Endothelial cell of umbilical vein (primary cell): Measurements from ENCODE around the gene CCDC27. TPM values are rescaled to one million over a fixed set of nuclear protein-coding genes. Genes with fewer than 3 reads are reported as not detected.
"Not testable (repeated sequence)": the region's sequence is repeated elsewhere in the genome, so short reads cannot be mapped to it uniquely, and the experiment has no call there.

Experiments used
- BruUV-seq: library from RNA; stranded (reverse); fragments of 400-500 nt; replicated peaks from 2 replicates; lab custom pipeline; 2021; lab: Mats Ljungman, UMichigan
- CTCF ChIA-PET: fragments of 300-600, 350-600 bp; sonication (Branson Sonifier 250); formaldehyde crosslinking; loops from one replicate; lab custom pipeline; 2021; ENCODE audit warnings: antibody characterized with exemption, inconsistent platforms; lab: Charles Lee
- POLR2A ChIA-PET: fragments of 300-600, 350-600 bp; sonication (Branson Sonifier 250); formaldehyde crosslinking; loops from one replicate; lab custom pipeline; 2021; ENCODE audit warnings: antibody characterized with exemption, inconsistent platforms; lab: Charles Lee
- DNase-seq: peaks from one replicate; pipeline ENCODE4 v3.0.0-alpha.2; 2011; ENCODE audit warnings: low read depth, low spot score
- FAIRE-seq: peaks from 2 replicates; lab custom pipeline; 2011; peaks lifted over from hg19 to GRCh38; lab: Jason Lieb, UNC
- H2AFZ ChIP-seq: 2 replicates; pipeline ENCODE4 v1.6.0; 2012; ENCODE audit warnings: low read depth, low read length, control low read depth, inconsistent platforms
- H3K27ac ChIP-seq: 2 replicates; pipeline ENCODE4 v1.5.1; 2011; ENCODE audit warnings: low read depth, mild to moderate bottlenecking, control low read depth, low read length, moderate library complexity; ENCODE audit not compliant: insufficient read depth
- H3K27me3 ChIP-seq, 2 experiments: 2 replicates each; pipeline versions ENCODE4 v1.6.0 to v1.6.1; 2011; ENCODE audit warnings: low read length in 2 of 2, mixed read lengths in 1 of 2; ENCODE audit not compliant: control insufficient read depth in 2 of 2, insufficient read depth in 2 of 2
- H3K36me3 ChIP-seq, 2 experiments: 2 replicates in 1 of 2; 3 replicates in 1 of 2; pipeline ENCODE4 v1.5.1; 2011; ENCODE audit warnings: low read length in 2 of 2, mild to moderate bottlenecking in 1 of 2, moderate library complexity in 1 of 2; ENCODE audit not compliant: control insufficient read depth in 2 of 2, insufficient read depth in 2 of 2; ENCODE audit errors: extremely low read depth in 1 of 2
- H3K4me1 ChIP-seq: 3 replicates; pipeline ENCODE4 v1.5.1; 2011; ENCODE audit warnings: mild to moderate bottlenecking, low read length; ENCODE audit not compliant: control insufficient read depth, insufficient read depth; ENCODE audit errors: extremely low read depth
- H3K4me2 ChIP-seq: 2 replicates; pipeline ENCODE4 v1.6.1; 2011; ENCODE audit warnings: low read length, control low read depth, mixed read lengths; ENCODE audit not compliant: insufficient read depth
- H3K4me3 ChIP-seq, 3 experiments: fragments of 200-600 bp in 1 of 3; sonication (generic), shearing (Covaris generic) in 1 of 3; replicated peaks in 1 of 3; 2 replicates each; pipeline ENCODE4 v1.5.1; 2011 to 2016; ENCODE audit warnings: control low read depth in 3 of 3, low read length in 3 of 3, mild to moderate bottlenecking in 2 of 3, inconsistent platforms in 1 of 3, low read depth in 1 of 3, moderate library complexity in 1 of 3; ENCODE audit not compliant: insufficient read depth in 1 of 3
- H3K79me2 ChIP-seq: 2 replicates; pipeline ENCODE4 v1.6.0; 2012; ENCODE audit warnings: low read length, inconsistent platforms; ENCODE audit not compliant: control insufficient read depth, insufficient read depth
- H3K9ac ChIP-seq: replicated peaks from 2 replicates; pipeline ENCODE3; 2011; ENCODE audit warnings: low read length, control low read depth; ENCODE audit not compliant: insufficient read depth; ENCODE audit errors: extremely low read depth
- H3K9me1 ChIP-seq: replicated peaks from 3 replicates; pipeline ENCODE4 v1.6.0; 2011; ENCODE audit warnings: mild to moderate bottlenecking, low read length; ENCODE audit not compliant: control insufficient read depth, insufficient read depth; ENCODE audit errors: extremely low read depth
- H3K9me3 ChIP-seq: replicated peaks from 2 replicates; pipeline ENCODE4 v1.5.1; 2012; ENCODE audit warnings: low read length, inconsistent platforms; ENCODE audit not compliant: control insufficient read depth, insufficient read depth
- H4K20me1 ChIP-seq: replicated peaks from 2 replicates; pipeline ENCODE3; 2011; ENCODE audit warnings: mild to moderate bottlenecking, low read length; ENCODE audit not compliant: control insufficient read depth, insufficient read depth; ENCODE audit errors: extremely low read depth
- EZH2 ChIP-seq: IDR thresholded peaks from 2 replicates; pipeline ENCODE4 v1.6.1; 2012; ENCODE audit warnings: borderline replicate concordance, low read depth, mild to moderate bottlenecking, moderate library complexity, low read length, inconsistent platforms; ENCODE audit not compliant: severe bottlenecking
- FOS ChIP-seq: IDR thresholded peaks from 2 replicates; pipeline ENCODE4 v1.6.1; 2011; ENCODE audit warnings: mild to moderate bottlenecking, low read length, moderate library complexity, borderline replicate concordance; ENCODE audit not compliant: insufficient read depth
- GATA2 ChIP-seq: IDR thresholded peaks from 2 replicates; pipeline ENCODE4 v1.7.0; 2011; ENCODE audit warnings: low read depth, mild to moderate bottlenecking, moderate library complexity, mixed read lengths, low read length; ENCODE audit not compliant: insufficient read length, insufficient read depth
- JUN ChIP-seq: IDR thresholded peaks from 2 replicates; pipeline ENCODE4 v1.6.1; 2011; ENCODE audit warnings: borderline replicate concordance, low read depth; ENCODE audit not compliant: insufficient read length, insufficient read depth
- MYC ChIP-seq: IDR thresholded peaks from one replicate; pipeline ENCODE4 v1.6.1; 2011; ENCODE audit warnings: mild to moderate bottlenecking, low read depth, low read length
- POLR2A ChIP-seq: IDR thresholded peaks from 2 replicates; pipeline ENCODE4 v1.6.1; 2012; ENCODE audit warnings: low read depth, mild to moderate bottlenecking, control low read depth, low read length
- POLR2AphosphoS5 ChIP-seq: IDR thresholded peaks from 2 replicates; pipeline ENCODE4 v1.6.1; 2012; ENCODE audit warnings: low read depth, mild to moderate bottlenecking, control low read depth, low read length, moderate library complexity; ENCODE audit not compliant: insufficient read depth
- dilution Hi-C: fragments of 300-500 bp; cut with MboI; formaldehyde crosslinking; loops from one replicate; pipeline ENCODE4 v1.15.0; 2019; ENCODE audit warnings: low sequenced_read_pairs; ENCODE audit not compliant: extremely low pct_ligation_motif_present
- intact Hi-C: fragments of 100-400 bp; cut with micrococcal nuclease; formaldehyde crosslinking; loops from one replicate; pipeline ENCODE4 v1.10.0; 2022
- polyA plus RNA-seq, 4 experiments: library from polyadenylated mRNA; depleted of rRNA in 3 of 4; stranded (reverse) in 3 of 4; unstranded in 1 of 4; fragments of >200 nt; gene quantifications; 2 replicates each; pipeline versions ENCODE4 v1.2.1 to v1.2.3, GENCODE V29; 2011 to 2012; ENCODE audit warnings: missing spikeins in 1 of 4
- total RNA-seq: library from RNA; stranded (reverse); gene quantifications from 2 replicates; pipeline ENCODE4 v1.2.3, GENCODE V29; 2021
- TF ChIP-seq, protein P1 (sequence below), 2 donors: IDR thresholded peaks; 1 replicate in 1 of 2; 2 replicates in 1 of 2; pipeline ENCODE4 v1.5.1; 2011; ENCODE audit warnings: low read length in 2 of 2, mild to moderate bottlenecking in 2 of 2, moderate library complexity in 2 of 2, control low read depth in 1 of 2, inconsistent platforms in 1 of 2, low read depth in 1 of 2; ENCODE audit not compliant: insufficient read depth in 1 of 2; ENCODE audit errors: extremely low read depth in 1 of 2
- TF ChIP-seq, protein P2 (sequence below): IDR thresholded peaks from 2 replicates; pipeline ENCODE4 v1.6.1; 2011; ENCODE audit not compliant: insufficient read depth, insufficient read length

Gene CCDC27
- total and polyA plus RNA-seq, 2 donors (not counting 3 experiments of a cell fraction or from before 2014, with no cell fraction given) = not detected

DNA sequence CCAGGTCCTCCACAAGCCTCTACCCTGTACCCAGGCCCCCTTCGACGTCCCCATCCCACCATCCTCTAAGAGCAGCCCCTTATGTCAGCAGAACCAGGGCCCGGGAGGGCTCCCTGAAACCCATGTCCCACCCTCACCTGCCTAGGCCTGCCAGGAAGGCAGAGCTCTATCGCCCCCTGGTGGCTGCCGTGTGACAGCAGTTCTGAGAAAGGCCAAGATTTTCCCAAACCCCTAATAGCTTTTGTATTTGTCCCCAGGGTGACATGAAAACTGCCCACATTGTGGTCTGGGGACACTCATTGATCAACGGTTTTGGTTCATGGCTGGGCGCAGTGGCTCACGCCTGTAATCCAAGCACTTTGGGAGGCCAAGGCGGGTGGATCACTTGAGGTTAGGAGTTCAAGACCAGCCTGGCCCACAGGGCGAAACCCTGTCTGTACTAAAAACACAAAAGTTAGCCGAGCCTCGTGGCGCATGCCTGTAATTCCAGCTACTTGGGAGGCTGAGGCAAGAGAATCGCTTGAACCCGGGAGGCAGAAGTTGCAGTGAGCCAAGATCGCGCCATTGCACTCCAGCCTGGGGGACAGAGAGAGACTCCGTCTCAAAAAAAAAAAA lies 27.7 kb upstream of the CCDC27 start:
- H4K20me1 ChIP-seq, H2AFZ ChIP-seq, H3K36me3 ChIP-seq, H3K9me3 ChIP-seq, H3K9ac ChIP-seq, H3K4me2 ChIP-seq, H3K79me2 ChIP-seq, H3K4me3 ChIP-seq, H3K9me1 ChIP-seq, H3K4me1 ChIP-seq, H3K27me3 ChIP-seq, H3K27ac ChIP-seq, dilution Hi-C loops, BruUV-seq: not testable (repeated sequence)
- intact Hi-C loops = loop anchor here (1.0 to 5.0 kb wide), 5 partner anchors 29 to 271 kb away; no protein-coding TSS in a partner anchor
- TF ChIP-seq, protein P1, sequence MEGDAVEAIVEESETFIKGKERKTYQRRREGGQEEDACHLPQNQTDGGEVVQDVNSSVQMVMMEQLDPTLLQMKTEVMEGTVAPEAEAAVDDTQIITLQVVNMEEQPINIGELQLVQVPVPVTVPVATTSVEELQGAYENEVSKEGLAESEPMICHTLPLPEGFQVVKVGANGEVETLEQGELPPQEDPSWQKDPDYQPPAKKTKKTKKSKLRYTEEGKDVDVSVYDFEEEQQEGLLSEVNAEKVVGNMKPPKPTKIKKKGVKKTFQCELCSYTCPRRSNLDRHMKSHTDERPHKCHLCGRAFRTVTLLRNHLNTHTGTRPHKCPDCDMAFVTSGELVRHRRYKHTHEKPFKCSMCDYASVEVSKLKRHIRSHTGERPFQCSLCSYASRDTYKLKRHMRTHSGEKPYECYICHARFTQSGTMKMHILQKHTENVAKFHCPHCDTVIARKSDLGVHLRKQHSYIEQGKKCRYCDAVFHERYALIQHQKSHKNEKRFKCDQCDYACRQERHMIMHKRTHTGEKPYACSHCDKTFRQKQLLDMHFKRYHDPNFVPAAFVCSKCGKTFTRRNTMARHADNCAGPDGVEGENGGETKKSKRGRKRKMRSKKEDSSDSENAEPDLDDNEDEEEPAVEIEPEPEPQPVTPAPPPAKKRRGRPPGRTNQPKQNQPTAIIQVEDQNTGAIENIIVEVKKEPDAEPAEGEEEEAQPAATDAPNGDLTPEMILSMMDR (IDR thresholded peaks at IDR 0.05; ENCODE audit: extremely low read depth in 1 of 2, insufficient read depth in 1 of 2, low read depth in 1 of 2, low read length in 2 of 2) = peak; percentile 87 to 96
- FAIRE-seq (peak; percentile 76), DNase-seq (peak; percentile 54)
- POLR2A ChIA-PET = interaction anchor here (0.7 kb wide), 1 partner anchor 1194 kb away, joined by 11 read pairs; the partner anchor contains the start of gene HES5
- CTCF ChIA-PET = interaction anchor here (0.6 to 1.6 kb wide), 65 partner anchors 8 to 293 kb away, joined by 3 to 51 read pairs (median 4); partner anchors contain the start of genes CCDC27 and LRRC47

DNA sequence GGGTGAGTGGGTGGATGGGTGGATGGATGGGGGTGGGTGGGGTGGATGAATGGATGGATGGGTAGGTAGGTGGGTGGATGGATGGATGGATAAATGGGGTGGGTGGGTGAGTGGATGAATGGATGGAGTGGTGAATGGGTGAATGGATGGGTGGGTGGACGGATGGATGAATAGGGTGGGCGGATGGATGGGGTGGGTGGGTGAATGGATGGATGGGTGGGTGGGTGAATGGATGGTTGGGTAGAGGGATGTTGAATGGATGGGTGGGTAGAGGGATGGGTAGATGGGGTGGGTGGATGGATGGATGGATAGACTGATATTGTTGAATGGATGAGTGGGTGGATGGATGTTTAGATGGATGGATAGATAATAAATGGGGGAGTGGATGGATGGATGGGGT lies 26.9 kb upstream of the CCDC27 start:
- no peak overlapping the region for H3K27ac ChIP-seq
- DNase-seq = no peak
- H4K20me1 ChIP-seq = no peaks in the 10 kb centered on the region
- no peaks in the 10 kb centered on the region for H3K9me3 ChIP-seq
- no peak overlapping the region for H3K4me2 ChIP-seq
- no peaks in the 10 kb centered on the region for H3K4me1 ChIP-seq
- no TSS peak for BruUV-seq
- no peak overlapping the region for H3K9ac ChIP-seq
- H3K36me3 ChIP-seq = no peaks in the 10 kb centered on the region
- H3K79me2 ChIP-seq = no peaks in the 10 kb centered on the region
- H3K4me3 ChIP-seq = no peak overlapping the region
- H2AFZ ChIP-seq = no peak overlapping the region
- POLR2A ChIA-PET = no interaction called here
- CTCF ChIA-PET = interaction anchor here (1.0 to 1.6 kb wide), 8 partner anchors 10 to 294 kb away, joined by 3 to 51 read pairs (median 6); no protein-coding TSS in a partner anchor
- intact Hi-C loops = no loop called here
- TF ChIP-seq EZH2 (no peak), MYC (no peak), POLR2A (no peak), JUN (no peak), GATA2 (no peak), POLR2AphosphoS5 (no peak), FOS (no peak)
- TF ChIP-seq, protein P2, sequence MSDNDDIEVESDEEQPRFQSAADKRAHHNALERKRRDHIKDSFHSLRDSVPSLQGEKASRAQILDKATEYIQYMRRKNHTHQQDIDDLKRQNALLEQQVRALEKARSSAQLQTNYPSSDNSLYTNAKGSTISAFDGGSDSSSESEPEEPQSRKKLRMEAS = no peak
- TF ChIP-seq, protein P1 (IDR thresholded peaks at IDR 0.05; ENCODE audit: extremely low read depth in 1 of 2, insufficient read depth in 1 of 2, low read depth in 1 of 2, low read length in 2 of 2) = no peak
- H3K27me3 ChIP-seq = no peaks in the 10 kb centered on the region
- dilution Hi-C loops = no loop called here
- FAIRE-seq = no peak
- no peaks in the 10 kb centered on the region for H3K9me1 ChIP-seq
